PC-9 (cell line): Measurements from ENCODE around the gene LGI2. TPM values are rescaled to one million over a fixed set of nuclear protein-coding genes. Genes with fewer than 3 reads are reported as not detected.

ENCODE experiments used
- BruUV-seq: library from RNA; stranded (reverse); fragments of 400-500 nt; replicated peaks from 2 replicates; lab custom pipeline; 2021; lab: Mats Ljungman, UMichigan
- CTCF ChIA-PET: fragments of 300-600 bp; sonication (Branson Sonifier 250); formaldehyde crosslinking; loops from one replicate; lab custom pipeline; 2022; ENCODE audit warnings: antibody characterized with exemption; lab: Charles Lee
- POLR2A ChIA-PET: fragments of 300-600 bp; sonication (Branson Sonifier 250); formaldehyde crosslinking; loops from one replicate; lab custom pipeline; 2022; ENCODE audit warnings: antibody characterized with exemption; ENCODE audit not compliant: unreplicated experiment; lab: Charles Lee
- DNase-seq, 2 experiments: peaks; one replicate each; pipeline versions ENCODE4 v3.0.0 to v3.0.0-alpha.2; 2015 to 2022; ENCODE audit warnings: mixed read lengths in 1 of 2
- H2AFZ ChIP-seq: fragments of 200-600 bp; sonication (generic); 2 replicates; pipeline ENCODE4 v1.8.1; 2017; ENCODE audit warnings: antibody characterized with exemption
- H3F3A ChIP-seq: fragments of 200-600 bp; sonication (generic); 2 replicates; pipeline ENCODE4 v1.8.1; 2017; ENCODE audit warnings: antibody characterized with exemption, mild to moderate bottlenecking, low read depth; ENCODE audit not compliant: insufficient read depth
- H3K27ac ChIP-seq: fragments of 200-600 bp; sonication (generic); 2 replicates; pipeline ENCODE4 v1.6.1; 2016; ENCODE audit warnings: mixed run types
- H3K27me3 ChIP-seq: fragments of 200-600 bp; sonication (generic); 2 replicates; pipeline ENCODE4 v1.6.1; 2016; ENCODE audit warnings: low read depth, mixed run types; ENCODE audit not compliant: insufficient read depth
- H3K36me3 ChIP-seq: fragments of 200-600 bp; sonication (generic); 2 replicates; pipeline ENCODE4 v1.6.1; 2016; ENCODE audit warnings: low read depth, mixed run types
- H3K4me1 ChIP-seq: fragments of 200-600 bp; sonication (generic); replicated peaks from 2 replicates; pipeline ENCODE4 v1.6.1; 2016; ENCODE audit warnings: mixed run types; ENCODE audit not compliant: insufficient read depth
- H3K4me2 ChIP-seq: fragments of 200-600 bp; sonication (generic); 2 replicates; pipeline ENCODE4 v1.6.1; 2017; ENCODE audit warnings: mixed run types
- H3K4me3 ChIP-seq: fragments of 200-600 bp; sonication (generic); 2 replicates; pipeline ENCODE4 v1.6.1; 2016; ENCODE audit warnings: mixed run types
- H3K79me2 ChIP-seq: fragments of 200-600 bp; sonication (generic); 2 replicates; pipeline ENCODE4 v1.6.1; 2017; ENCODE audit warnings: low read depth, mixed run types
- H3K9me2 ChIP-seq: fragments of 200-600 bp; sonication (generic); 2 replicates; pipeline ENCODE4 v1.8.1; 2017; ENCODE audit warnings: mild to moderate bottlenecking; ENCODE audit not compliant: insufficient read depth
- H3K9me3 ChIP-seq: fragments of 200-600 bp; sonication (generic); 2 replicates; pipeline ENCODE4 v1.8.1; 2016; ENCODE audit warnings: low read depth; ENCODE audit not compliant: insufficient read depth
- H4K20me1 ChIP-seq: fragments of 200-600 bp; sonication (generic); 2 replicates; pipeline ENCODE4 v1.8.1; 2017; ENCODE audit not compliant: insufficient read depth
- CTCF ChIP-seq: fragments of 200-600 bp; sonication (generic); conservative IDR thresholded peaks from 2 replicates; pipeline ENCODE4 v1.6.1; 2017; ENCODE audit warnings: mixed run types, antibody characterized with exemption, mild to moderate bottlenecking, moderate library complexity
- EZH2 ChIP-seq: fragments of 200-600 bp; sonication (generic); IDR thresholded peaks from 2 replicates; pipeline ENCODE4 v1.8.0; 2017; ENCODE audit warnings: antibody characterized with exemption, low read depth
- intact Hi-C: fragments of 100-400 bp; cut with micrococcal nuclease; formaldehyde crosslinking; loops from one replicate; pipeline ENCODE4 v1.10.0; 2022; ENCODE audit not compliant: unreplicated experiment
- total RNA-seq: library from RNA; stranded (reverse); gene quantifications from 2 replicates; pipeline ENCODE4 v1.2.3, GENCODE V29; 2021

The LGI2 gene
- total RNA-seq, 1 experiment from 2014 or later: not detected

- Histone ChIP-seq H3F3A (no peaks in the 10 kb centered on the region), H4K20me1 (no peaks in the 10 kb centered on the region), H3K9me2 (no peaks in the 10 kb centered on the region), H3K4me3 (no peak overlapping the region), H3K4me1 (no peaks in the 10 kb centered on the region), H3K36me3 (no peaks in the 10 kb centered on the region), H3K79me2 (no peaks in the 10 kb centered on the region), H3K4me2 (no peak overlapping the region), H3K9me3 (no peaks in the 10 kb centered on the region), H3K27me3 (no peaks in the 10 kb centered on the region), H2AFZ (no peak overlapping the region), H3K27ac (no peak overlapping the region)
- no TSS peak for BruUV-seq
- ChIA-PET POLR2A (no interaction called here), CTCF (no interaction called here)
- TF ChIP-seq CTCF (no peak), EZH2 (no peak)
- intact Hi-C loops: no loop called here
- DNase-seq: no peak
These were observed 31.4 kb upstream of the LGI2 start for GRCh38 chr4:25062098-25062497.

GRCh38 chr4:25061602-25062001 lies 30.9 kb upstream of the LGI2 start:
- Histone ChIP-seq H3K4me2 (no peak overlapping the region), H3K27me3 (no peaks in the 10 kb centered on the region), H3K79me2 (no peaks in the 10 kb centered on the region), H3K4me3 (no peak overlapping the region), H3F3A (no peaks in the 10 kb centered on the region), H3K4me1 (no peaks in the 10 kb centered on the region), H3K36me3 (no peaks in the 10 kb centered on the region), H3K9me2 (no peaks in the 10 kb centered on the region), H3K9me3 (no peaks in the 10 kb centered on the region), H3K27ac (no peak overlapping the region), H4K20me1 (no peaks in the 10 kb centered on the region), H2AFZ (no peak overlapping the region)
- ChIA-PET POLR2A (no interaction called here), CTCF (no interaction called here)
- no TSS peak for BruUV-seq
- DNase-seq: no peak
- TF ChIP-seq CTCF: no peak
- TF ChIP-seq EZH2: no peak
- intact Hi-C loops: no loop called here

GRCh38 chr4:25060963-25061340 lies 30.2 kb upstream of the LGI2 start:
- Histone ChIP-seq H3K27ac (no peak overlapping the region), H3K9me2 (no peaks in the 10 kb centered on the region), H3K79me2 (no peaks in the 10 kb centered on the region), H3K4me3 (no peak overlapping the region), H3K9me3 (no peaks in the 10 kb centered on the region), H4K20me1 (no peaks in the 10 kb centered on the region), H3K27me3 (no peaks in the 10 kb centered on the region), H3K4me1 (no peaks in the 10 kb centered on the region), H3K4me2 (no peak overlapping the region), H2AFZ (no peak overlapping the region), H3K36me3 (no peaks in the 10 kb centered on the region), H3F3A (no peaks in the 10 kb centered on the region)
- no peak for DNase-seq
- intact Hi-C loops: no loop called here
- BruUV-seq: no TSS peak
- TF ChIP-seq EZH2: no peak
- TF ChIP-seq CTCF: no peak
- ChIA-PET POLR2A (no interaction called here), CTCF (no interaction called here)
